H1 (cell line): ENCODE measurements around the gene PEX14. TPM values are rescaled to one million over a fixed set of nuclear protein-coding genes. Genes with fewer than 3 reads are reported as not detected.

Experiments
- FOSL1 ChIP-seq: IDR thresholded peaks from 2 replicates; pipeline ENCODE4 v1.6.1; 2011; ENCODE audit warnings: mild to moderate bottlenecking, low read depth, low read length, moderate library complexity; ENCODE audit not compliant: insufficient read depth
- KDM1A ChIP-seq: fragments of 200-600, 300-600 bp; sonication (generic); IDR thresholded peaks from 2 replicates; pipeline ENCODE4 v1.7.1; 2016; ENCODE audit warnings: mild to moderate bottlenecking, low read length, borderline replicate concordance
- polyA plus RNA-seq, 7 experiments: library from polyadenylated mRNA; depleted of rRNA in 3 of 7; stranded (reverse) in 5 of 7; unstranded in 2 of 7; fragments of >200 nt in 5 of 7; fragments of 200-250 nt in 2 of 7; gene quantifications; 1 replicate in 5 of 7; 2 replicates in 1 of 7; 4 replicates in 1 of 7; pipeline versions ENCODE4 v1.2.1 to v1.2.3, GENCODE V29; 2011 to 2013; ENCODE audit warnings: missing spikeins in 2 of 7, mixed read lengths in 2 of 7
- total RNA-seq: library from RNA; stranded (reverse); fragmentation: NEBNext Ultra II Directional; extraction: Animal tissue kit (Norgen Biotek cat#: 25700); gene quantifications from 2 replicates; pipeline ENCODE4 v1.2.1, GENCODE V29; 2021
- TF ChIP-seq, protein P1 (sequence below): IDR thresholded peaks from 2 replicates; pipeline ENCODE4 v1.6.1; 2011; ENCODE audit warnings: low read length, improper control_type of control experiment
- TF ChIP-seq, protein P2 (sequence below), 3 experiments: IDR thresholded peaks; 1 replicate in 2 of 3; 2 replicates in 1 of 3; pipeline versions ENCODE4 v1.5.1 to v1.6.1; 2011; ENCODE audit warnings: low read length in 3 of 3, mild to moderate bottlenecking in 3 of 3, inconsistent platforms in 2 of 3, low read depth in 1 of 3, moderate library complexity in 1 of 3; ENCODE audit not compliant: insufficient read depth in 1 of 3; ENCODE audit errors: control extremely low read depth in 1 of 3
- TF ChIP-seq, protein P3 (sequence below): fragments of 300-600 bp; sonication (generic); IDR thresholded peaks from 2 replicates; pipeline ENCODE4 v1.7.1; 2012; ENCODE audit warnings: low read length, moderate library complexity, mild to moderate bottlenecking, inconsistent platforms; ENCODE audit not compliant: insufficient replicate concordance

PEX14 gene
- total and polyA plus RNA-seq, 2 of the 8 experiments (the other 6 are each of a cell fraction or from before 2014, with no cell fraction given), result 13.0 to 19.8 TPM

DNA sequence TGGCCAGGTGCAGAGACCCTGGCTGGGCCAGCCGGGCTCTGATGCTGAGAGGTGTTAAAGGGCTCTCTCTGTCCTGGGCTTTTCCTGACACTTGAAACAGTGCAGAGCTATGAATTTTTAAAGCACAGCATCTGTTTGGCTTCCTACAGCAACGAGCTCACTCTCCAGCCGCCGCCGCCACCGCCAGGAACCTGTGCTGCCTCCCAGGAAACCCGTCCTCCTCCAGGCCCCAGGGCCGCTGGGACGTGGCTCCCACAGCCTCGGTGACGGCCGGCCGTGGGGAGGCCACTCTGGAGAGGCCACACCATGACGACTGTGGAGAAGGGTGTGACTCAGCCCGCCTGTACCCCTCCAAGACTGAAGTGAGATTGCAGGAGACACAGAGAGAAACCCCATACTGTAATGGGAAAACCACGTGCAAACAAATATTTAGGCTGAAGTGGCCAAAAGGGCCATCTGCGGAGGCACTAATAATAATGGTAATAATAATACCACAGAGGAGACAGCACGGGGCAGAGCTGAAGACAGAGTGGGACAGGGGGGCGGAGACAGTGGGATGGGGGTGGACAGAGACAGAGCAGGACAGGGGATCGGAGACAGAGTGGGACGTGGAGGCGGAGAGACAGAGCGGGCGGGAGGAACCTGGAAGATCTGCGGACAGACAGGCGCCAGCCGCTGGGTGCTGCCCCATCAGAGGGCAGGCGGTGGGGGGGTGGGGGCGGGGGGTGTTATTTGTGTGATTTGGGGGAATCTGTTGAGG lies 182.5 kb downstream of the PEX14 start (continued):
- TF ChIP-seq, protein P1, sequence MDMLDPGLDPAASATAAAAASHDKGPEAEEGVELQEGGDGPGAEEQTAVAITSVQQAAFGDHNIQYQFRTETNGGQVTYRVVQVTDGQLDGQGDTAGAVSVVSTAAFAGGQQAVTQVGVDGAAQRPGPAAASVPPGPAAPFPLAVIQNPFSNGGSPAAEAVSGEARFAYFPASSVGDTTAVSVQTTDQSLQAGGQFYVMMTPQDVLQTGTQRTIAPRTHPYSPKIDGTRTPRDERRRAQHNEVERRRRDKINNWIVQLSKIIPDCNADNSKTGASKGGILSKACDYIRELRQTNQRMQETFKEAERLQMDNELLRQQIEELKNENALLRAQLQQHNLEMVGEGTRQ, result no peak
- TF ChIP-seq, protein P2, sequence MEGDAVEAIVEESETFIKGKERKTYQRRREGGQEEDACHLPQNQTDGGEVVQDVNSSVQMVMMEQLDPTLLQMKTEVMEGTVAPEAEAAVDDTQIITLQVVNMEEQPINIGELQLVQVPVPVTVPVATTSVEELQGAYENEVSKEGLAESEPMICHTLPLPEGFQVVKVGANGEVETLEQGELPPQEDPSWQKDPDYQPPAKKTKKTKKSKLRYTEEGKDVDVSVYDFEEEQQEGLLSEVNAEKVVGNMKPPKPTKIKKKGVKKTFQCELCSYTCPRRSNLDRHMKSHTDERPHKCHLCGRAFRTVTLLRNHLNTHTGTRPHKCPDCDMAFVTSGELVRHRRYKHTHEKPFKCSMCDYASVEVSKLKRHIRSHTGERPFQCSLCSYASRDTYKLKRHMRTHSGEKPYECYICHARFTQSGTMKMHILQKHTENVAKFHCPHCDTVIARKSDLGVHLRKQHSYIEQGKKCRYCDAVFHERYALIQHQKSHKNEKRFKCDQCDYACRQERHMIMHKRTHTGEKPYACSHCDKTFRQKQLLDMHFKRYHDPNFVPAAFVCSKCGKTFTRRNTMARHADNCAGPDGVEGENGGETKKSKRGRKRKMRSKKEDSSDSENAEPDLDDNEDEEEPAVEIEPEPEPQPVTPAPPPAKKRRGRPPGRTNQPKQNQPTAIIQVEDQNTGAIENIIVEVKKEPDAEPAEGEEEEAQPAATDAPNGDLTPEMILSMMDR (IDR thresholded peaks at IDR 0.05; ENCODE audit: control extremely low read depth in 1 of 3, insufficient read depth in 1 of 3, low read depth in 1 of 3, low read length in 3 of 3), result no peak
- TF ChIP-seq, protein P3, sequence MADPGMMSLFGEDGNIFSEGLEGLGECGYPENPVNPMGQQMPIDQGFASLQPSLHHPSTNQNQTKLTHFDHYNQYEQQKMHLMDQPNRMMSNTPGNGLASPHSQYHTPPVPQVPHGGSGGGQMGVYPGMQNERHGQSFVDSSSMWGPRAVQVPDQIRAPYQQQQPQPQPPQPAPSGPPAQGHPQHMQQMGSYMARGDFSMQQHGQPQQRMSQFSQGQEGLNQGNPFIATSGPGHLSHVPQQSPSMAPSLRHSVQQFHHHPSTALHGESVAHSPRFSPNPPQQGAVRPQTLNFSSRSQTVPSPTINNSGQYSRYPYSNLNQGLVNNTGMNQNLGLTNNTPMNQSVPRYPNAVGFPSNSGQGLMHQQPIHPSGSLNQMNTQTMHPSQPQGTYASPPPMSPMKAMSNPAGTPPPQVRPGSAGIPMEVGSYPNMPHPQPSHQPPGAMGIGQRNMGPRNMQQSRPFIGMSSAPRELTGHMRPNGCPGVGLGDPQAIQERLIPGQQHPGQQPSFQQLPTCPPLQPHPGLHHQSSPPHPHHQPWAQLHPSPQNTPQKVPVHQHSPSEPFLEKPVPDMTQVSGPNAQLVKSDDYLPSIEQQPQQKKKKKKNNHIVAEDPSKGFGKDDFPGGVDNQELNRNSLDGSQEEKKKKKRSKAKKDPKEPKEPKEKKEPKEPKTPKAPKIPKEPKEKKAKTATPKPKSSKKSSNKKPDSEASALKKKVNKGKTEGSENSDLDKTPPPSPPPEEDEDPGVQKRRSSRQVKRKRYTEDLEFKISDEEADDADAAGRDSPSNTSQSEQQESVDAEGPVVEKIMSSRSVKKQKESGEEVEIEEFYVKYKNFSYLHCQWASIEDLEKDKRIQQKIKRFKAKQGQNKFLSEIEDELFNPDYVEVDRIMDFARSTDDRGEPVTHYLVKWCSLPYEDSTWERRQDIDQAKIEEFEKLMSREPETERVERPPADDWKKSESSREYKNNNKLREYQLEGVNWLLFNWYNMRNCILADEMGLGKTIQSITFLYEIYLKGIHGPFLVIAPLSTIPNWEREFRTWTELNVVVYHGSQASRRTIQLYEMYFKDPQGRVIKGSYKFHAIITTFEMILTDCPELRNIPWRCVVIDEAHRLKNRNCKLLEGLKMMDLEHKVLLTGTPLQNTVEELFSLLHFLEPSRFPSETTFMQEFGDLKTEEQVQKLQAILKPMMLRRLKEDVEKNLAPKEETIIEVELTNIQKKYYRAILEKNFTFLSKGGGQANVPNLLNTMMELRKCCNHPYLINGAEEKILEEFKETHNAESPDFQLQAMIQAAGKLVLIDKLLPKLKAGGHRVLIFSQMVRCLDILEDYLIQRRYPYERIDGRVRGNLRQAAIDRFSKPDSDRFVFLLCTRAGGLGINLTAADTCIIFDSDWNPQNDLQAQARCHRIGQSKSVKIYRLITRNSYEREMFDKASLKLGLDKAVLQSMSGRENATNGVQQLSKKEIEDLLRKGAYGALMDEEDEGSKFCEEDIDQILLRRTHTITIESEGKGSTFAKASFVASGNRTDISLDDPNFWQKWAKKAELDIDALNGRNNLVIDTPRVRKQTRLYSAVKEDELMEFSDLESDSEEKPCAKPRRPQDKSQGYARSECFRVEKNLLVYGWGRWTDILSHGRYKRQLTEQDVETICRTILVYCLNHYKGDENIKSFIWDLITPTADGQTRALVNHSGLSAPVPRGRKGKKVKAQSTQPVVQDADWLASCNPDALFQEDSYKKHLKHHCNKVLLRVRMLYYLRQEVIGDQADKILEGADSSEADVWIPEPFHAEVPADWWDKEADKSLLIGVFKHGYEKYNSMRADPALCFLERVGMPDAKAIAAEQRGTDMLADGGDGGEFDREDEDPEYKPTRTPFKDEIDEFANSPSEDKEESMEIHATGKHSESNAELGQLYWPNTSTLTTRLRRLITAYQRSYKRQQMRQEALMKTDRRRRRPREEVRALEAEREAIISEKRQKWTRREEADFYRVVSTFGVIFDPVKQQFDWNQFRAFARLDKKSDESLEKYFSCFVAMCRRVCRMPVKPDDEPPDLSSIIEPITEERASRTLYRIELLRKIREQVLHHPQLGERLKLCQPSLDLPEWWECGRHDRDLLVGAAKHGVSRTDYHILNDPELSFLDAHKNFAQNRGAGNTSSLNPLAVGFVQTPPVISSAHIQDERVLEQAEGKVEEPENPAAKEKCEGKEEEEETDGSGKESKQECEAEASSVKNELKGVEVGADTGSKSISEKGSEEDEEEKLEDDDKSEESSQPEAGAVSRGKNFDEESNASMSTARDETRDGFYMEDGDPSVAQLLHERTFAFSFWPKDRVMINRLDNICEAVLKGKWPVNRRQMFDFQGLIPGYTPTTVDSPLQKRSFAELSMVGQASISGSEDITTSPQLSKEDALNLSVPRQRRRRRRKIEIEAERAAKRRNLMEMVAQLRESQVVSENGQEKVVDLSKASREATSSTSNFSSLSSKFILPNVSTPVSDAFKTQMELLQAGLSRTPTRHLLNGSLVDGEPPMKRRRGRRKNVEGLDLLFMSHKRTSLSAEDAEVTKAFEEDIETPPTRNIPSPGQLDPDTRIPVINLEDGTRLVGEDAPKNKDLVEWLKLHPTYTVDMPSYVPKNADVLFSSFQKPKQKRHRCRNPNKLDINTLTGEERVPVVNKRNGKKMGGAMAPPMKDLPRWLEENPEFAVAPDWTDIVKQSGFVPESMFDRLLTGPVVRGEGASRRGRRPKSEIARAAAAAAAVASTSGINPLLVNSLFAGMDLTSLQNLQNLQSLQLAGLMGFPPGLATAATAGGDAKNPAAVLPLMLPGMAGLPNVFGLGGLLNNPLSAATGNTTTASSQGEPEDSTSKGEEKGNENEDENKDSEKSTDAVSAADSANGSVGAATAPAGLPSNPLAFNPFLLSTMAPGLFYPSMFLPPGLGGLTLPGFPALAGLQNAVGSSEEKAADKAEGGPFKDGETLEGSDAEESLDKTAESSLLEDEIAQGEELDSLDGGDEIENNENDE, result no peak
- TF ChIP-seq FOSL1 (no peak), KDM1A (no peak)
